AG04449 (cell line): Measurements from ENCODE around the gene GTF2F1.

Source experiments
- CTCF ChIA-PET: fragments of 350-600 bp; formaldehyde crosslinking; extraction: SDS; loops from one replicate; lab custom pipeline; 2021; ENCODE audit warnings: antibody characterized with exemption; lab: Yijun Ruan, JAX
- POLR2A ChIA-PET: fragments of 400-600, 350-600 bp; formaldehyde crosslinking; extraction: SDS; loops from one replicate; lab custom pipeline; 2020; ENCODE audit warnings: antibody characterized with exemption, inconsistent platforms; lab: Yijun Ruan, JAX
- DNase-seq: peaks from one replicate; pipeline ENCODE4 v3.0.0-alpha.2; 2010; ENCODE audit warnings: low read depth, low spot score
- H3K4me3 ChIP-seq: 2 replicates; pipeline ENCODE4 v1.5.1; 2011; ENCODE audit warnings: low read depth, mild to moderate bottlenecking, control low read depth, low read length
- CTCF ChIP-seq: IDR thresholded peaks from one replicate; pipeline ENCODE4 v1.5.1; 2011; ENCODE audit warnings: mild to moderate bottlenecking, moderate library complexity, low read length, control low read depth, inconsistent platforms; ENCODE audit not compliant: insufficient read depth; ENCODE audit errors: missing control alignments

The GTF2F1 gene

GRCh38 chr19:6424939-6425731, 32.2 kb upstream of the GTF2F1 start:
- no peak for TF ChIP-seq CTCF
- peak; percentile 100 for DNase-seq
- peak overlapping the region; percentile 20 for H3K4me3 ChIP-seq
- ChIA-PET CTCF (no interaction called here), POLR2A (interaction anchor here (0.5 to 1.1 kb wide), 5 partner anchors 53 to 445 kb away, joined by 3 to 6 read pairs (median 3); partner anchors contain the start of genes GPR108 and TNFSF9)

- no peak for DNase-seq
- peak within 1 kb of the TSS; percentile 90 for H3K4me3 ChIP-seq
- CTCF ChIA-PET: no interaction called here
- no peak for TF ChIP-seq CTCF
- POLR2A ChIA-PET: interaction anchor here (0.5 to 1.1 kb wide), 5 partner anchors 52 to 444 kb away, joined by 3 to 6 read pairs (median 3); partner anchors contain the start of genes GPR108 and TNFSF9
Measured at GRCh38 chr19:6424195-6424938, 31.4 kb upstream of the GTF2F1 start, which contains the start of gene KHSRP. TSS of gene KHSRP (minus strand) at chr19:6424811. CDS start at chr19:6424701, 110 bp downstream.

GRCh38 chr19:6423499-6424194, 30.7 kb upstream of the GTF2F1 start:
- DNase-seq: peak; percentile 4
- POLR2A ChIA-PET: no interaction called here
- peak overlapping the region; percentile 90 for H3K4me3 ChIP-seq
- TF ChIP-seq CTCF: no peak
- CTCF ChIA-PET: no interaction called here

- TF ChIP-seq CTCF: no peak
- DNase-seq: no peak
- ChIA-PET CTCF (interaction anchor here (0.8 to 1.3 kb wide), 6 partner anchors 10 to 453 kb away, joined by 3 to 5 read pairs (median 3); no protein-coding TSS in a partner anchor), POLR2A (no interaction called here)
- no peak overlapping the region for H3K4me3 ChIP-seq
Measured at GRCh38 chr19:6421075-6422014, 28.4 kb upstream of the GTF2F1 start.

- ChIA-PET CTCF (no interaction called here), POLR2A (no interaction called here)
- no peak overlapping the region for H3K4me3 ChIP-seq
- TF ChIP-seq CTCF: no peak
- no peak for DNase-seq
Measured at GRCh38 chr19:6418562-6418932, 25.6 kb upstream of the GTF2F1 start.
